NCI-H187 treated with DMSO at 0.1 percent for 48 hours (cell line): ENCODE results near the gene HELZ2.

ENCODE experiments used
- DNase-seq: peaks from one replicate; lab custom pipeline; 2025; lab: John Stamatoyannopoulos, UW

The HELZ2 gene

GRCh38 chr20:63597651-63598478 is 23.8 kb upstream of the HELZ2 start:
- DNase-seq = no peak

GRCh38 chr20:63596423-63596822 is 22.4 kb upstream of the HELZ2 start:
- DNase-seq = no peak

- DNase-seq = no peak
These were observed 21.5 kb upstream of the HELZ2 start for GRCh38 chr20:63595416-63596127.

- DNase-seq = no peak
These were observed 20.1 kb upstream of the HELZ2 start for GRCh38 chr20:63594043-63594561.

GRCh38 chr20:63592661-63593060 is 18.6 kb upstream of the HELZ2 start:
- no peak for DNase-seq

- DNase-seq = no peak
These were observed 17.8 kb upstream of the HELZ2 start for GRCh38 chr20:63591786-63592355.

GRCh38 chr20:63591147-63591533 is 17.1 kb upstream of the HELZ2 start:
- no peak for DNase-seq

GRCh38 chr20:63590218-63591146 is 16.4 kb upstream of the HELZ2 start:
- no peak for DNase-seq

- no peak for DNase-seq
These were observed 15.5 kb upstream of the HELZ2 start for GRCh38 chr20:63589261-63590217.

- no peak for DNase-seq
These were observed 14.6 kb upstream of the HELZ2 start for GRCh38 chr20:63588641-63589041.

- no peak for DNase-seq
These were observed 13.9 kb upstream of the HELZ2 start for GRCh38 chr20:63587776-63588591.

GRCh38 chr20:63587256-63587655 is 13.2 kb upstream of the HELZ2 start:
- no peak for DNase-seq

GRCh38 chr20:63586797-63587196 is 12.8 kb upstream of the HELZ2 start:
- no peak for DNase-seq

- no peak for DNase-seq
These were observed 11.9 kb upstream of the HELZ2 start for GRCh38 chr20:63585616-63586565.

- DNase-seq = no peak
These were observed 8.5 kb upstream of the HELZ2 start for GRCh38 chr20:63582382-63583063.

- no peak for DNase-seq
These were observed 6.9 kb upstream of the HELZ2 start for GRCh38 chr20:63580796-63581461.

- no peak for DNase-seq
These were observed 5.1 kb upstream of the HELZ2 start for GRCh38 chr20:63579017-63579694.
